ENCODE results near the gene CYB5R4. TPM values are rescaled to one million over a fixed set of nuclear protein-coding genes. Genes with fewer than 3 reads are reported as not detected.

The CYB5R4 gene
- 1 to 10 TPM; 3.6 to 7.9 (median 5.1) TPM for total RNA-seq
- long read RNA-seq, partial matches to known transcripts = 1 of 1 reads
- long read RNA-seq, other reads (novel, unspliced or antisense) = 0 of 1 reads

- ATAC-seq = peak; percentile 100
- H3K4me1 ChIP-seq = peaks cover 0 to 15% (median 3%) of the 10 kb centered on the region in 4 donors
- H3K27me3 ChIP-seq = no peaks in the 10 kb centered on the region
- H3K9me3 ChIP-seq = no peaks in the 10 kb centered on the region
- TF ChIP-seq CTCF (IDR thresholded peaks at IDR 0.05) = peak; percentile 31 to 38 (median 34)
- TF ChIP-seq POLR2A (IDR thresholded peaks at IDR 0.05) = peak; percentile 89
- peak within 1 kb of the TSS; percentile 75 to 88 (median 83) for H3K4me3 ChIP-seq
- H3K27ac ChIP-seq = peak within 1 kb of the TSS; percentile 73 to 78 (median 76)
- no peaks in the 10 kb centered on the region for H3K36me3 ChIP-seq
- intact Hi-C loops (cut with DNase I) = no loop called here
- WGBS (ENCODE audit: insufficient coverage, low coverage, low lambda C conversion rate, missing lambda C conversion rate) = under 1% methylated on average over 22 of the region's 53 CpGs
- DNase-seq = peak; percentile 96 to 97 (median 96)
Observed at GRCh38 chr6:83859410-83860358, at the start of gene CYB5R4. Gene CYB5R4 (plus strand): TSS chr6:83859689. CDS start chr6:83859783, 94 bp downstream.

GRCh38 chr6:83812595-83812994 lies 46.9 kb upstream of the CYB5R4 start:
- DNase-seq (no peak), ATAC-seq (no peak)
- Histone ChIP-seq H3K4me1 (no peaks in the 10 kb centered on the region), H3K36me3 (no peaks in the 10 kb centered on the region), H3K9me3 (no peaks in the 10 kb centered on the region), H3K27ac (no peak overlapping the region), H3K4me3 (no peak overlapping the region), H3K27me3 (no peaks in the 10 kb centered on the region)
- intact Hi-C loops (cut with DNase I) = no loop called here
- TF ChIP-seq POLR2A (IDR thresholded peaks at IDR 0.05) (no peak), CTCF (IDR thresholded peaks at IDR 0.05) (no peak)

GRCh38 chr6:83815631-83816272 lies 43.7 kb upstream of the CYB5R4 start:
- H3K9me3 ChIP-seq = no peaks in the 10 kb centered on the region
- 16% methylated on average over 2 of the region's 2 CpGs for WGBS (ENCODE audit: insufficient coverage, low coverage, low lambda C conversion rate, missing lambda C conversion rate)
- no peaks in the 10 kb centered on the region for H3K36me3 ChIP-seq
- ATAC-seq = no peak
- no peak overlapping the region for H3K4me3 ChIP-seq
- no peak for TF ChIP-seq POLR2A (IDR thresholded peaks at IDR 0.05)
- TF ChIP-seq CTCF (IDR thresholded peaks at IDR 0.05) = no peak
- no peaks in the 10 kb centered on the region for H3K4me1 ChIP-seq
- H3K27ac ChIP-seq = no peak overlapping the region
- no peak for DNase-seq
- no peaks in the 10 kb centered on the region for H3K27me3 ChIP-seq
- intact Hi-C loops (cut with DNase I) = no loop called here

GRCh38 chr6:83822629-83823169 lies 36.8 kb upstream of the CYB5R4 start:
- Histone ChIP-seq H3K27ac (no peak overlapping the region), H3K36me3 (no peaks in the 10 kb centered on the region), H3K27me3 (no peaks in the 10 kb centered on the region), H3K9me3 (no peaks in the 10 kb centered on the region), H3K4me1 (no peaks in the 10 kb centered on the region), H3K4me3 (no peak overlapping the region)
- DNase-seq (no peak), ATAC-seq (no peak)
- WGBS (ENCODE audit: insufficient coverage, low coverage, low lambda C conversion rate, missing lambda C conversion rate) = 41% methylated on average over 3 of the region's 3 CpGs
- TF ChIP-seq CTCF (IDR thresholded peaks at IDR 0.05) = no peak
- no peak for TF ChIP-seq POLR2A (IDR thresholded peaks at IDR 0.05)
- intact Hi-C loops (cut with DNase I) = no loop called here

All from right lobe of liver (tissue), 6 donors.